ENCODE measurements around the gene MAPK1IP1L. TPM values are rescaled to one million over a fixed set of nuclear protein-coding genes. Genes with fewer than 3 reads are reported as not detected.
"Not testable (repeated sequence)": the region's sequence is repeated elsewhere in the genome, so short reads cannot be mapped to it uniquely, and the experiment has no call there.

Gene MAPK1IP1L
- polyA plus RNA-seq, 1 experiment: 65.3 TPM

DNA sequence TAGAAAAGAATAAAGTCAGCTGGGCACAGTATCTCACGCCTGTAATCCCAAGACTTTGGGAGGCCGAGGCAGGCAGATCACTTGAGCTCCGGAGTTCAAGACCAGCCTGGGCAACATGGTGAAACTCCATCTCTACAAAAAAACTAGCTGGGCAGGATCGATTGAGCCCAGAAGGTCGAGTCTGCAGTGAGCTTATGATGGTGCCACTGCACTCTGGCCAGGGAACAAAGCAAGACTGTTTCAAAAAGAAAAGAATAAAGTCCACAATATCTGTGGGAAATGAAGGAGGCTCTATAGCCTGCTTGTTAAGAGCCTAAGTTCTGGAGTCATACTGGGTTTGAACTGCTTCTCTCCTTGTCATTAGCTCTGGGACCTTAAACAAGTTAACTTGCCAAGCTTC is 7.9 kb downstream of the MAPK1IP1L start:
- TF ChIP-seq, protein P1, sequence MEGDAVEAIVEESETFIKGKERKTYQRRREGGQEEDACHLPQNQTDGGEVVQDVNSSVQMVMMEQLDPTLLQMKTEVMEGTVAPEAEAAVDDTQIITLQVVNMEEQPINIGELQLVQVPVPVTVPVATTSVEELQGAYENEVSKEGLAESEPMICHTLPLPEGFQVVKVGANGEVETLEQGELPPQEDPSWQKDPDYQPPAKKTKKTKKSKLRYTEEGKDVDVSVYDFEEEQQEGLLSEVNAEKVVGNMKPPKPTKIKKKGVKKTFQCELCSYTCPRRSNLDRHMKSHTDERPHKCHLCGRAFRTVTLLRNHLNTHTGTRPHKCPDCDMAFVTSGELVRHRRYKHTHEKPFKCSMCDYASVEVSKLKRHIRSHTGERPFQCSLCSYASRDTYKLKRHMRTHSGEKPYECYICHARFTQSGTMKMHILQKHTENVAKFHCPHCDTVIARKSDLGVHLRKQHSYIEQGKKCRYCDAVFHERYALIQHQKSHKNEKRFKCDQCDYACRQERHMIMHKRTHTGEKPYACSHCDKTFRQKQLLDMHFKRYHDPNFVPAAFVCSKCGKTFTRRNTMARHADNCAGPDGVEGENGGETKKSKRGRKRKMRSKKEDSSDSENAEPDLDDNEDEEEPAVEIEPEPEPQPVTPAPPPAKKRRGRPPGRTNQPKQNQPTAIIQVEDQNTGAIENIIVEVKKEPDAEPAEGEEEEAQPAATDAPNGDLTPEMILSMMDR (IDR thresholded peaks at IDR 0.05; ENCODE audit: low read depth, low read length): no peak
- ChIA-PET CTCF (interaction anchor here (0.5 to 4.0 kb wide), 5 partner anchors 8 to 621 kb away, joined by 3 to 24 read pairs (median 8); partner anchors contain the start of gene MAPK1IP1L), POLR2A (interaction anchor here (0.8 to 1.3 kb wide), 3 partner anchors 8 to 17 kb away, joined by 3 to 8 read pairs (median 4); partner anchors contain the start of gene MAPK1IP1L)
- Histone ChIP-seq H3K27ac (ENCODE audit: low read depth, low read length) (no peak overlapping the region), H3K4me3 (ENCODE audit: low read depth, low read length) (no peak overlapping the region), H3K27me3 (ENCODE audit: control insufficient read depth, insufficient read depth, low read length) (no peaks in the 10 kb centered on the region), H3K9me3 (ENCODE audit: control insufficient read depth, insufficient read depth, low read length) (peaks cover 6% of the 10 kb centered on the region; the same call in 1 of the 2 replicates)
- no peak for DNase-seq (ENCODE audit: low read depth, low spot score)

DNA sequence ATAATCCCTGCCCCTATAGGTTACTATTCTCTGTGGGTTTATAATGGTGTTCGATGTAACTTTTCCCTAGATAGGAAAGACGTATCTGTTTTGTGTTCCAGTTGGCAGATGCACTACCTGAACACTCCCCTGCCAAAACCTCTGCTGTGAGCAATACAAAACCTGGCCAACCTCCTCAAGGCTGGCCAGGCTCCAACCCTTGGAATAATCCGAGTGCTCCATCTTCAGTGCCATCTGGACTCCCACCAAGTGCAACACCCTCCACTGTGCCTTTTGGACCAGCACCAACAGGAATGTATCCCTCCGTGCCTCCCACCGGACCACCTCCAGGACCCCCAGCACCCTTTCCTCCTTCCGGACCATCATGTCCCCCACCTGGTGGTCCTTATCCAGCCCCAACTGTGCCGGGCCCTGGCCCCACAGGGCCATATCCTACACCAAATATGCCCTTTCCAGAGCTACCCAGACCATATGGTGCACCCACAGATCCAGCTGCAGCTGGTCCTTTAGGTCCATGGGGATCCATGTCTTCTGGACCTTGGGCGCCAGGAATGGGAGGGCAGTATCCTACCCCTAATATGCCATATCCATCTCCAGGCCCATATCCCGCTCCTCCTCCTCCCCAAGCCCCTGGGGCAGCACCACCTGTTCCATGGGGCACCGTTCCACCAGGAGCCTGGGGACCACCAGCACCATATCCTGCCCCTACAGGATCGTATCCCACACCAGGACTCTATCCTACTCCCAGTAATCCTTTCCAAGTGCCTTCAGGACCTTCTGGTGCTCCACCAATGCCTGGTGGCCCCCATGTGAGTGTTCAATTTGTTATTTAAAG is 11.3 kb downstream of the MAPK1IP1L start:
- no peak for DNase-seq (ENCODE audit: low read depth, low spot score)
- ChIA-PET POLR2A (no interaction called here), CTCF (interaction anchor here (3.1 to 4.0 kb wide), 2 partner anchors 11 kb away, joined by 19 to 24 read pairs; partner anchors contain the start of gene MAPK1IP1L)
- no peak overlapping the region for H3K4me3 ChIP-seq (ENCODE audit: low read depth, low read length)
- TF ChIP-seq, protein P1 (IDR thresholded peaks at IDR 0.05; ENCODE audit: low read depth, low read length): no peak
- no peak overlapping the region for H3K27ac ChIP-seq (ENCODE audit: low read depth, low read length)
- H3K27me3 ChIP-seq (ENCODE audit: control insufficient read depth, insufficient read depth, low read length): no peaks in the 10 kb centered on the region
- peaks cover 2% of the 10 kb centered on the region; the same call in 1 of the 2 replicates for H3K9me3 ChIP-seq (ENCODE audit: control insufficient read depth, insufficient read depth, low read length)

- not testable (repeated sequence) for H3K4me3 ChIP-seq (ENCODE audit: low read depth, low read length); H3K27ac ChIP-seq (ENCODE audit: low read depth, low read length); H3K9me3 ChIP-seq (ENCODE audit: control insufficient read depth, insufficient read depth, low read length); DNase-seq (ENCODE audit: low read depth, low spot score); H3K27me3 ChIP-seq (ENCODE audit: control insufficient read depth, insufficient read depth, low read length)
- POLR2A ChIA-PET: interaction anchor here (1.9 kb wide), 1 partner anchor 14 kb away, joined by 9 read pairs; the partner anchor contains the start of gene MAPK1IP1L
- CTCF ChIA-PET: interaction anchor here (1.0 to 3.1 kb wide), 3 partner anchors 11 to 24 kb away, joined by 3 to 19 read pairs (median 4); partner anchors contain the start of gene MAPK1IP1L
These were observed 13.4 kb downstream of the MAPK1IP1L start for GRCh38 chr14:55064896-55065295.

- TF ChIP-seq, protein P1 (IDR thresholded peaks at IDR 0.05; ENCODE audit: low read depth, low read length): no peak
- Histone ChIP-seq H3K4me3 (ENCODE audit: low read depth, low read length) (no peak overlapping the region), H3K27me3 (ENCODE audit: control insufficient read depth, insufficient read depth, low read length) (no peaks in the 10 kb centered on the region), H3K9me3 (ENCODE audit: control insufficient read depth, insufficient read depth, low read length) (no peaks in the 10 kb centered on the region), H3K27ac (ENCODE audit: low read depth, low read length) (no peak overlapping the region)
- ChIA-PET POLR2A (interaction anchor here (1.9 kb wide), 1 partner anchor 14 kb away, joined by 9 read pairs; the partner anchor contains the start of gene MAPK1IP1L), CTCF (interaction anchor here (0.7 to 3.1 kb wide), 4 partner anchors 11 to 931 kb away, joined by 3 to 19 read pairs (median 4); partner anchors contain the start of gene MAPK1IP1L)
- DNase-seq (ENCODE audit: low read depth, low spot score): no peak
These were observed 14.0 kb downstream of the MAPK1IP1L start for GRCh38 chr14:55065411-55065810.

DNA sequence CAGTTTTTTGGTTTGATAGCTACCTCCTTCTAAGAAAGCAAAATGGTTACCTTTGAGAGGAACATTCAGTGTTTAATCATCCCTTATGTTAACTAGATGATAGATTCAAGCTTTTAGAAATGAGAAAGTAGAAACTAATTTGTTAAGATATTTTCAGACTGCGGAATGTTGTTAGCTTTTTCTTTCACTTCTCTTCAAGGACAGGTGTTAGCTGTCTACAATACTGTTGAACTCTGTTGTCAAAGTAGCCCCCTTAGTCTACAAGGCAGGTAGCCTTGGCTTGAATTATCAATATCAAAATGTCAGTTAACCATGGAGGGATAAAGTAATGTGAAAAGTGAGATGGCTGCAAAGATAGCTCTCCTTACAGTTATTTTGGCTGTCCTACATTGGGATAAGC is 14.8 kb downstream of the MAPK1IP1L start:
- H3K4me3 ChIP-seq (ENCODE audit: low read depth, low read length): no peak overlapping the region
- DNase-seq (ENCODE audit: low read depth, low spot score): no peak
- POLR2A ChIA-PET: interaction anchor here (0.8 to 1.9 kb wide), 2 partner anchors 13 to 15 kb away, joined by 3 to 9 read pairs; partner anchors contain the start of gene MAPK1IP1L
- CTCF ChIA-PET: interaction anchor here (0.8 to 3.1 kb wide), 2 partner anchors 15 to 342 kb away, joined by 3 to 19 read pairs; partner anchors contain the start of gene MAPK1IP1L
- TF ChIP-seq, protein P1 (IDR thresholded peaks at IDR 0.05; ENCODE audit: low read depth, low read length): no peak
- no peaks in the 10 kb centered on the region for H3K9me3 ChIP-seq (ENCODE audit: control insufficient read depth, insufficient read depth, low read length)
- no peaks in the 10 kb centered on the region for H3K27me3 ChIP-seq (ENCODE audit: control insufficient read depth, insufficient read depth, low read length)
- no peak overlapping the region for H3K27ac ChIP-seq (ENCODE audit: low read depth, low read length)
